Measurements from ENCODE around the gene ATF1. TPM values are rescaled to one million over a fixed set of nuclear protein-coding genes. Genes with fewer than 3 reads are reported as not detected.

ATF1 gene
- total RNA-seq, result 29.5 TPM
- long read RNA-seq, transcript ATF1-201 (7 exons, 2,181 nt), result major isoform, 13 of 25 reads
- long read RNA-seq, partial matches to known transcripts, result 5 of 25 reads
- long read RNA-seq, other reads (novel, unspliced or antisense), result 7 of 25 reads

GRCh38 chr12:50763639-50764285 lies at the start of gene ATF1:
TSS of gene ATF1 (plus strand) at chr12:50764101. CDS start at chr12:50780146, 16,045 bp downstream.
- peak; percentile 95 for DNase-seq (ENCODE audit: low spot score)

- no peak for DNase-seq (ENCODE audit: low spot score)
These were observed 48.7 kb upstream of the ATF1 start for GRCh38 chr12:50715174-50715573.

- DNase-seq (ENCODE audit: low spot score), result no peak
These were observed 45.1 kb upstream of the ATF1 start for GRCh38 chr12:50718760-50719159.

GRCh38 chr12:50720085-50720484 lies 43.8 kb upstream of the ATF1 start:
- no peak for DNase-seq (ENCODE audit: low spot score)

- DNase-seq (ENCODE audit: low spot score), result no peak
These were observed 43.4 kb upstream of the ATF1 start for GRCh38 chr12:50720501-50720900.

- DNase-seq (ENCODE audit: low spot score), result no peak
These were observed 40.0 kb upstream of the ATF1 start for GRCh38 chr12:50723865-50724264.

- no peak for DNase-seq (ENCODE audit: low spot score)
These were observed 38.6 kb upstream of the ATF1 start for GRCh38 chr12:50725011-50725942.

GRCh38 chr12:50727466-50727865 lies 36.4 kb upstream of the ATF1 start:
- no peak for DNase-seq (ENCODE audit: low spot score)

GRCh38 chr12:50728417-50728816 lies 35.5 kb upstream of the ATF1 start:
- DNase-seq (ENCODE audit: low spot score), result no peak

GRCh38 chr12:50728841-50729240 lies 35.1 kb upstream of the ATF1 start:
- DNase-seq (ENCODE audit: low spot score), result no peak

GRCh38 chr12:50732591-50732990 lies 31.3 kb upstream of the ATF1 start:
- DNase-seq (ENCODE audit: low spot score), result no peak

- DNase-seq (ENCODE audit: low spot score), result no peak
These were observed 30.2 kb upstream of the ATF1 start for GRCh38 chr12:50733706-50734105.

- DNase-seq (ENCODE audit: low spot score), result no peak
These were observed 29.3 kb upstream of the ATF1 start for GRCh38 chr12:50734409-50735263.

- DNase-seq (ENCODE audit: low spot score), result no peak
These were observed 24.3 kb upstream of the ATF1 start for GRCh38 chr12:50739611-50740010.

- no peak for DNase-seq (ENCODE audit: low spot score)
These were observed 23.6 kb upstream of the ATF1 start for GRCh38 chr12:50740307-50740706.

GRCh38 chr12:50742776-50743175 lies 21.1 kb upstream of the ATF1 start:
- no peak for DNase-seq (ENCODE audit: low spot score)

- DNase-seq (ENCODE audit: low spot score), result no peak
These were observed 18.0 kb upstream of the ATF1 start for GRCh38 chr12:50745861-50746260.

- no peak for DNase-seq (ENCODE audit: low spot score)
These were observed 17.5 kb upstream of the ATF1 start for GRCh38 chr12:50746431-50746830.

GRCh38 chr12:50747817-50748216 lies 16.1 kb upstream of the ATF1 start:
- DNase-seq (ENCODE audit: low spot score), result no peak

- no peak for DNase-seq (ENCODE audit: low spot score)
These were observed 14.4 kb upstream of the ATF1 start for GRCh38 chr12:50749459-50749882.

- no peak for DNase-seq (ENCODE audit: low spot score)
These were observed 13.5 kb upstream of the ATF1 start for GRCh38 chr12:50750366-50750765.
